Muscle layer of duodenum (tissue), 2 donors: ENCODE data around the gene NCOA1.

Source experiments
- H3K27ac ChIP-seq: one replicate; pipeline ENCODE4 v1.7.0; 2013; ENCODE audit warnings: mild to moderate bottlenecking, low read length
- H3K27me3 ChIP-seq: one replicate; pipeline ENCODE4 v1.7.0; 2013; ENCODE audit warnings: low read depth, mild to moderate bottlenecking, control low read depth, low read length
- H3K36me3 ChIP-seq, 2 donors: one replicate each; pipeline ENCODE4 v1.7.0; 2013; ENCODE audit warnings: low read length in 2 of 2, control low read depth in 1 of 2, mild to moderate bottlenecking in 1 of 2; ENCODE audit not compliant: insufficient read depth in 2 of 2, control insufficient read depth in 1 of 2
- H3K4me1 ChIP-seq, 2 donors: one replicate each; pipeline ENCODE4 v1.7.0; 2013; ENCODE audit warnings: low read length in 2 of 2, mild to moderate bottlenecking in 2 of 2, control low read depth in 1 of 2, moderate library complexity in 1 of 2; ENCODE audit not compliant: insufficient read depth in 2 of 2, control insufficient read depth in 1 of 2
- H3K4me3 ChIP-seq, 2 donors: one replicate each; pipeline ENCODE4 v1.7.0; 2013; ENCODE audit warnings: low read length in 2 of 2, low read depth in 1 of 2, mild to moderate bottlenecking in 1 of 2
- H3K9me3 ChIP-seq, 2 donors: one replicate each; pipeline ENCODE4 v1.7.0; 2013; ENCODE audit warnings: low read length in 2 of 2, control low read depth in 1 of 2, mild to moderate bottlenecking in 1 of 2; ENCODE audit not compliant: control insufficient read depth in 1 of 2
- donor health status: healthy.

The NCOA1 gene

GRCh38 chr2:24745825-24746224 lies 254.8 kb downstream of the NCOA1 start:
- H3K27ac ChIP-seq: no peak overlapping the region
- H3K27me3 ChIP-seq: no peaks in the 10 kb centered on the region
- no peaks in the 10 kb centered on the region for H3K4me1 ChIP-seq
- no peaks in the 10 kb centered on the region for H3K9me3 ChIP-seq
- H3K4me3 ChIP-seq: no peak overlapping the region
- peaks cover 8 to 25% of the 10 kb centered on the region in 2 donors for H3K36me3 ChIP-seq

DNA sequence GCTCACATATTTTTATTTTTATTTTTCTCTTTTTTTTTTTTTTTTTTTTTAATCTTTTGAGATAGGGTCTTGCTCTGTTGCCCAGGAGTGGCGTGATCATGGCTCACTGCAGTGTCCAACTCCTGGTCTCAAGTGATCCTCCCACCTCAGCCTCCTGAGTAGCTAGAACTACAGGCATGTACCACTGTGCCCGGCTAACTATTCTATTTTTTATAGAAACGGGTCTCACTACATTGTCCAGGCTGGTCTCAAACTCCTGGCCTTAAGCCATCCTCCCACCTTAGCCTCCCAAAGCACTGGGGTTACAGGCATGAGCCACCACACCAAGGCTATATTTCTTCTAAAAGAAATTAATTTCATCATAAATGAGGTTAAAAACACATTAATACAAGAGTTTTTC lies 256.2 kb downstream of the NCOA1 start:
- Histone ChIP-seq H3K36me3 (peaks cover 9 to 15% of the 10 kb centered on the region in 2 donors), H3K27me3 (no peaks in the 10 kb centered on the region), H3K4me3 (no peak overlapping the region), H3K27ac (no peak overlapping the region), H3K9me3 (no peaks in the 10 kb centered on the region), H3K4me1 (no peaks in the 10 kb centered on the region)

DNA sequence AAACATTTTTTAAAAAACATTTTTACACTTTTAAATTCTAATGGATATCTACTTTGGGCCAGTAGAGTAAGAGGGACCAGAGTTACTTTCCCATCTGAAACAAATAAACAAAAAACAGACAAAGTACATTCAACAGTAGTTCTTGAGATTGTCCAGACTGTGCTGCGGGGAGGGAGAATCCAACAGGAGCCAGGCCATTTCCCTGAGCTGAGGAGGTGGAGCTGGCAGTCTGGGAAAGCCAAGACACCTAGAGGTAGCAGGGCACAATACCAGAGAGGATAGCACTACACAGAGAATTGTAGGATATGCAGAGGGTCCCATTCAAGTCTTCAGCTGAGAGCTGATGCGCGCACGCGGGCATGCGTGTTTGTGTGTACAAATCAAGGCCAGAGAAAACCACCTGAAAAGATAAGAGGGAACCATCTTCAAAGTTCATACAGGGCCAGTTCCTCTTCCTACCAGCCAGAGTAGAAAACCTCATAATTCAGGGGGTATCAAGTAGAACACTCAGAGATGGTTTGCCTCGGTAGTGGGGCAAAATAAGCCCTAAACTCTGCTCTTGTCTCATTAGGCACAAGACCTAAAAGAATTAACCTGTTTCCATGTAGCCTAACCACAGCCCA lies 258.1 kb downstream of the NCOA1 start:
- Histone ChIP-seq H3K27ac (no peak overlapping the region), H3K9me3 (no peaks in the 10 kb centered on the region), H3K27me3 (no peaks in the 10 kb centered on the region), H3K4me1 (no peaks in the 10 kb centered on the region), H3K4me3 (no peak overlapping the region), H3K36me3 (peaks cover 22 to 25% of the 10 kb centered on the region in 2 donors)

DNA sequence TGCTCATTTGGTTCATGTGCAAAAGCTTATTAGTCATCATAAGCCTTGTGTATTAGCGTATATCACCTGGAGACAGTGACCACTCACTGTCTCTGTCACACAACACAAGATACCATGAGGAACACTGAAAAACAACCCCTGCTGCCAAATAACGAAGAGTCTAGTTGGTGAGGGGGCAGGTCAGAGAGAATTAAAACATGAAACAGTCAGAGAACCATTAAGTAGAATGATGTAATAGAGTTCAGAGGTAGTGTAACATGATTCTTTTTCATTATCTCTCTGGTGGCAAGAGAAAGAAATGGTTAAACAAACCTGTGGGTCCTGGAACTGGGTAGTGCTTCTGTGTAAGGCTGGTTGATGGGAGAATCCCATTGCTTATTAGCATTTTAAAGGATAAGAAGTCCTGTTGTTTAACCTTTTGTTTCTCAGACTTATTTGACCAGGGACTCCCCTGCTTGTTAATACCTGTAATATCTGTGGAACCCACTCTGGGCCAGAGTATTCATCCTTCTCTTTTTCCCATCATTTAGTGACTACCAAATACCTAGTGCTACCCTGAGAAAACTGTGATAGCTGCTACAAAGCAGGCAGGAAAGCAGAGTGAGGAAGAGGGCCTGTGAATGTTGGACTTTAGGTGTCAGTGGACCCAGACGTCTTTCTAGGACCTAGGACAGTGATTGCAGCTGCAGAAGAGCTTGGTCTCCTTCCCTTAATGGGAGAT lies 264.1 kb downstream of the NCOA1 start:
- H3K27ac ChIP-seq: no peak overlapping the region
- no peaks in the 10 kb centered on the region for H3K4me1 ChIP-seq
- H3K4me3 ChIP-seq: no peak overlapping the region
- no peaks in the 10 kb centered on the region for H3K27me3 ChIP-seq
- H3K9me3 ChIP-seq: no peaks in the 10 kb centered on the region
- peaks cover 40 to 60% of the 10 kb centered on the region in 2 donors for H3K36me3 ChIP-seq

- no peaks in the 10 kb centered on the region for H3K27me3 ChIP-seq
- no peaks in the 10 kb centered on the region for H3K9me3 ChIP-seq
- no peak overlapping the region for H3K4me3 ChIP-seq
- peaks cover 44 to 60% of the 10 kb centered on the region in 2 donors for H3K36me3 ChIP-seq
- H3K4me1 ChIP-seq: no peaks in the 10 kb centered on the region
- H3K27ac ChIP-seq: no peak overlapping the region
Measured at GRCh38 chr2:24756789-24757188, 265.7 kb downstream of the NCOA1 start.

GRCh38 chr2:24761866-24762265 lies 270.8 kb downstream of the NCOA1 start:
- no peaks in the 10 kb centered on the region for H3K27me3 ChIP-seq
- H3K27ac ChIP-seq: no peak overlapping the region
- no peaks in the 10 kb centered on the region for H3K9me3 ChIP-seq
- peaks cover 35 to 57% of the 10 kb centered on the region in 2 donors for H3K36me3 ChIP-seq
- no peak overlapping the region for H3K4me3 ChIP-seq
- no peaks in the 10 kb centered on the region for H3K4me1 ChIP-seq

DNA sequence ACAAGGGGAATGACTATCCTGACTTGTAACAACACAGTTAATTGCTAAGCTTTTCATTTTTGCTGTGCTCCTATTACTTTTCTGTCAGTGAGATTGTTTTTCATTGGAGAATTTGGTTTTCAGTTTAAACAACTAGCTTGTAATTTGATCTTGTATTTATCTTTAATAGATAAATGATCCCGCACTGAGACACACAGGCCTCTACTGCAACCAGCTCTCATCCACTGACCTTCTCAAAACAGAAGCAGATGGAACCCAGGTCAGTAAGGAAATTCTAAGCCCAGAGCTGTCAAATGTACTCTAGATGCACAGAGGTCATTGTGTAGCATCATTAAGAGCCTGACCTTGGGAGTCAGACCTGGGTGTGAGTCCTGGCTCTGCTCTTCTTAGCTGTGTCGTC lies 271.5 kb downstream of the NCOA1 start:
- Histone ChIP-seq H3K9me3 (no peaks in the 10 kb centered on the region), H3K27ac (no peak overlapping the region), H3K36me3 (peaks cover 35 to 51% of the 10 kb centered on the region in 2 donors), H3K4me1 (no peaks in the 10 kb centered on the region), H3K4me3 (no peak overlapping the region), H3K27me3 (no peaks in the 10 kb centered on the region)

- Histone ChIP-seq H3K36me3 (peaks cover 30 to 50% of the 10 kb centered on the region in 2 donors), H3K4me1 (no peaks in the 10 kb centered on the region), H3K27me3 (no peaks in the 10 kb centered on the region), H3K9me3 (no peaks in the 10 kb centered on the region), H3K4me3 (no peak overlapping the region), H3K27ac (no peak overlapping the region)
Measured at GRCh38 chr2:24763843-24764242, 272.8 kb downstream of the NCOA1 start.

DNA sequence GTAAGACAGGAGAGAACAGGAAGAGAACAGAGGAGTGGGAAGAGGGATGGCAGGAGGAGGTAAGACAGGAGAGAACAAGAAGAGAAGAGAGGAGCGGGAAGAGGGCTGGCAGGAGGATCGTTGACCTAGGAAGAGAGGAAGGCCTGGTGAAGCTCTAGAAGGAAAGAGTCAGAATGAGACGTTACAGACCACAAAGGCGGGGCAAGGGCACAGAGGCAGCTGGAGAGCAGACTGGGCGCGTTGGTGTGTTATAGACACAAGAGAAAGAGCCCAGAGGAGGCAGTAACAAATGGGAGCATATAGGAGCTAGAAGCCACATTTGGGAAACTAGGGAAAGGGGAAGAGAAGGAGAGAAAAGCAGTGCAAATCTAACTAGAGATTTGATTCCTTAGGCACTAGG lies 275.6 kb downstream of the NCOA1 start:
- H3K4me1 ChIP-seq: no peaks in the 10 kb centered on the region
- no peak overlapping the region for H3K4me3 ChIP-seq
- H3K27ac ChIP-seq: no peak overlapping the region
- no peaks in the 10 kb centered on the region for H3K27me3 ChIP-seq
- H3K36me3 ChIP-seq: peaks cover 30 to 58% of the 10 kb centered on the region in 2 donors
- H3K9me3 ChIP-seq: no peaks in the 10 kb centered on the region

DNA sequence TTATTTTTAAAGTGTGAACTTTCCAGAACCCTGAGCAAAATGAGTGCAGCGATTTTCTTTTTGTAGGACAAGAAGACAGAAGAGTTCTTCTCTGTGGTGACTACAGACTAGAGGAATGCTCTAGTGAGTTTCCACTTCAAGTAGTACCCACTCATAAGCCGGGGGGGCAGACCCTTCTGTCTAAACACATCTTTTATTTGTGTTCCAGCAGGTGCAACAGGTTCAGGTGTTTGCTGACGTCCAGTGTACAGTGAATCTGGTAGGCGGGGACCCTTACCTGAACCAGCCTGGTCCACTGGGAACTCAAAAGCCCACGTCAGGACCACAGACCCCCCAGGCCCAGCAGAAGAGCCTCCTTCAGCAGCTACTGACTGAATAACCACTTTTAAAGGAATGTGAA lies 277.0 kb downstream of the NCOA1 start:
- Histone ChIP-seq H3K4me1 (no peaks in the 10 kb centered on the region), H3K27ac (no peak overlapping the region), H3K9me3 (no peaks in the 10 kb centered on the region), H3K27me3 (no peaks in the 10 kb centered on the region), H3K4me3 (no peak overlapping the region), H3K36me3 (peaks cover 22 to 47% of the 10 kb centered on the region in 2 donors)

GRCh38 chr2:24768601-24769000 lies 277.5 kb downstream of the NCOA1 start:
- H3K4me1 ChIP-seq: no peaks in the 10 kb centered on the region
- H3K9me3 ChIP-seq: no peaks in the 10 kb centered on the region
- peaks cover 22 to 45% of the 10 kb centered on the region in 2 donors for H3K36me3 ChIP-seq
- H3K4me3 ChIP-seq: no peak overlapping the region
- no peaks in the 10 kb centered on the region for H3K27me3 ChIP-seq
- H3K27ac ChIP-seq: no peak overlapping the region

- Histone ChIP-seq H3K27me3 (no peaks in the 10 kb centered on the region), H3K4me1 (no peaks in the 10 kb centered on the region), H3K4me3 (no peak overlapping the region), H3K9me3 (no peaks in the 10 kb centered on the region), H3K27ac (no peak overlapping the region), H3K36me3 (peaks cover 10 to 28% of the 10 kb centered on the region in 2 donors)
Measured at GRCh38 chr2:24771061-24771460, 280.0 kb downstream of the NCOA1 start.
